H9 (cell line): ENCODE data around the gene LRRC15. TPM values are rescaled to one million over a fixed set of nuclear protein-coding genes. Genes with fewer than 3 reads are reported as not detected.

ENCODE experiments used
- DNase-seq: peaks from one replicate; pipeline ENCODE4 v3.0.0-alpha.2; 2017
- H2AFZ ChIP-seq: one replicate; pipeline ENCODE4 v1.6.1; 2013; ENCODE audit warnings: mild to moderate bottlenecking, low read length, control low read depth, moderate library complexity
- H2AK5ac ChIP-seq: 2 replicates; pipeline ENCODE4 v1.6.1; 2013; ENCODE audit warnings: low read length, control low read depth, mixed read lengths; ENCODE audit not compliant: insufficient read length
- H2BK120ac ChIP-seq: one replicate; pipeline ENCODE4 v1.6.1; 2013; ENCODE audit warnings: low read depth, mild to moderate bottlenecking, low read length, control low read depth, inconsistent platforms; ENCODE audit not compliant: poor library complexity, severe bottlenecking
- H2BK12ac ChIP-seq: 2 replicates; pipeline ENCODE4 v1.6.1; 2013; ENCODE audit warnings: low read length, control low read depth, mixed read lengths, low read depth; ENCODE audit not compliant: insufficient read length
- H2BK15ac ChIP-seq: 2 replicates; pipeline ENCODE4 v1.6.1; 2013; ENCODE audit warnings: low read depth, low read length, control low read depth
- H2BK20ac ChIP-seq: one replicate; pipeline ENCODE4 v1.6.1; 2013; ENCODE audit warnings: low read depth, mild to moderate bottlenecking, low read length, control low read depth, inconsistent platforms; ENCODE audit not compliant: poor library complexity, severe bottlenecking
- H2BK5ac ChIP-seq: 2 replicates; pipeline ENCODE4 v1.6.1; 2013; ENCODE audit warnings: low read length, control low read depth, mixed read lengths; ENCODE audit not compliant: insufficient read length
- H3K14ac ChIP-seq: 2 replicates; pipeline ENCODE4 v1.6.1; 2013; ENCODE audit warnings: low read length, control low read depth; ENCODE audit not compliant: insufficient read depth
- H3K18ac ChIP-seq: 2 replicates; pipeline ENCODE4 v1.6.1; 2013; ENCODE audit warnings: low read depth, mild to moderate bottlenecking, mixed read lengths, low read length, control low read depth; ENCODE audit not compliant: insufficient read length
- H3K23ac ChIP-seq: 2 replicates; pipeline ENCODE4 v1.6.1; 2013; ENCODE audit warnings: low read length, control low read depth, mixed read lengths, low read depth; ENCODE audit not compliant: insufficient read length
- H3K23me2 ChIP-seq: 2 replicates; pipeline ENCODE4 v1.6.1; 2013; ENCODE audit warnings: low read depth, mild to moderate bottlenecking, mixed read lengths, low read length, control low read depth; ENCODE audit not compliant: insufficient read length, poor library complexity, severe bottlenecking
- H3K27ac ChIP-seq: 2 replicates; pipeline ENCODE4 v1.5.1; 2013; ENCODE audit warnings: low read length, control low read depth, mixed read lengths, low read depth; ENCODE audit not compliant: insufficient read length
- H3K27me3 ChIP-seq: 2 replicates; pipeline ENCODE4 v1.6.1; 2013; ENCODE audit warnings: low read length, control low read depth, inconsistent platforms; ENCODE audit not compliant: insufficient read depth
- H3K4ac ChIP-seq: 2 replicates; pipeline ENCODE4 v1.6.1; 2013; ENCODE audit warnings: low read depth, mild to moderate bottlenecking, control low read depth, inconsistent platforms, low read length, moderate library complexity
- H3K4me1 ChIP-seq: 2 replicates; pipeline ENCODE4 v1.6.1; 2013; ENCODE audit warnings: low read length, control low read depth, inconsistent platforms; ENCODE audit not compliant: insufficient read depth
- H3K4me2 ChIP-seq: 2 replicates; pipeline ENCODE4 v1.6.1; 2013; ENCODE audit warnings: low read length, control low read depth, mixed read lengths; ENCODE audit not compliant: insufficient read length, insufficient read depth
- H3K56ac ChIP-seq: 2 replicates; pipeline ENCODE4 v1.6.1; 2013; ENCODE audit warnings: low read depth, mild to moderate bottlenecking, mixed read lengths, low read length, control low read depth; ENCODE audit not compliant: insufficient read length
- H3K79me1 ChIP-seq: 2 replicates; pipeline ENCODE4 v1.6.1; 2013; ENCODE audit warnings: low read depth, mild to moderate bottlenecking, moderate library complexity, low read length, control low read depth, inconsistent platforms; ENCODE audit not compliant: insufficient read depth, poor library complexity, severe bottlenecking
- H3K79me2 ChIP-seq: 2 replicates; pipeline ENCODE4 v1.6.1; 2013; ENCODE audit warnings: low read length, control low read depth, inconsistent platforms; ENCODE audit not compliant: insufficient read depth
- H3K9ac ChIP-seq: 2 replicates; pipeline ENCODE4 v1.6.1; 2013; ENCODE audit warnings: low read length, control low read depth, mixed read lengths; ENCODE audit not compliant: insufficient read length; ENCODE audit errors: extremely low read depth
- H3K9me3 ChIP-seq: one replicate; pipeline ENCODE4 v1.6.1; 2013; ENCODE audit warnings: low read depth, low read length, inconsistent platforms; ENCODE audit not compliant: control insufficient read depth
- H3T11ph ChIP-seq: one replicate; pipeline ENCODE4 v1.6.1; 2013; ENCODE audit warnings: mild to moderate bottlenecking, low read length, control low read depth, inconsistent platforms
- H4K20me1 ChIP-seq: one replicate; pipeline ENCODE4 v1.6.1; 2013; ENCODE audit not compliant: control insufficient read depth, insufficient read length, insufficient read depth
- H4K5ac ChIP-seq: 2 replicates; pipeline ENCODE4 v1.6.1; 2013; ENCODE audit warnings: low read depth, mild to moderate bottlenecking, mixed read lengths, low read length, control low read depth; ENCODE audit not compliant: insufficient read length
- H4K8ac ChIP-seq: replicated peaks from 2 replicates; pipeline ENCODE4 v1.6.1; 2013; ENCODE audit warnings: low read length, control low read depth, mixed read lengths, low read depth; ENCODE audit not compliant: insufficient read length
- H4K91ac ChIP-seq: 2 replicates; pipeline ENCODE4 v1.6.1; 2013; ENCODE audit warnings: low read depth, mild to moderate bottlenecking, moderate library complexity, mixed read lengths, low read length, control low read depth; ENCODE audit not compliant: insufficient read length
- H3K27ac Mint-ChIP-seq, 3 experiments: 2 replicates in 2 of 3; 3 replicates in 1 of 3; pipeline ENCODE4 v1.8.0; 2020 to 2021; ENCODE audit warnings: mixed read lengths in 3 of 3, mild to moderate bottlenecking in 1 of 3, moderate library complexity in 1 of 3
- H3K27me3 Mint-ChIP-seq: 2 replicates; pipeline ENCODE4 v1.8.0; 2021; ENCODE audit warnings: low read depth, mild to moderate bottlenecking, moderate library complexity, mixed read lengths
- H3K36me3 Mint-ChIP-seq, 3 experiments: 2 replicates in 2 of 3; 3 replicates in 1 of 3; pipeline ENCODE4 v1.8.0; 2020 to 2021; ENCODE audit warnings: low read depth in 3 of 3, mixed read lengths in 3 of 3; ENCODE audit not compliant: insufficient read depth in 1 of 3
- H3K4me1 Mint-ChIP-seq, 2 experiments: 2 replicates each; pipeline ENCODE4 v1.8.0; 2020; ENCODE audit warnings: mixed read lengths in 2 of 2
- H3K4me3 Mint-ChIP-seq, 2 experiments: 2 replicates in 1 of 2; 3 replicates in 1 of 2; pipeline ENCODE4 v1.8.0; 2020 to 2021; ENCODE audit warnings: mild to moderate bottlenecking in 2 of 2, mixed read lengths in 2 of 2, moderate library complexity in 1 of 2
- H3K9me3 Mint-ChIP-seq, 2 experiments: 2 replicates in 1 of 2; 3 replicates in 1 of 2; pipeline ENCODE4 v1.8.0; 2020; ENCODE audit warnings: mild to moderate bottlenecking in 2 of 2, mixed read lengths in 2 of 2, moderate library complexity in 1 of 2
- WGBS: extraction: QIAGEN DNeasy Blood & Tissue Kit; methylation state at CpG from one replicate; pipeline ENCODE4 v1.1.7; 2013; ENCODE audit warnings: missing lambda C conversion rate, low lambda C conversion rate, mixed read lengths; ENCODE audit not compliant: insufficient read length; ENCODE audit errors: extremely low coverage; 5-methylcytosine and 5-hydroxymethylcytosine counted together
- total RNA-seq: library from RNA; stranded (reverse); gene quantifications from 2 replicates; pipeline ENCODE4 v1.2.1, GENCODE V29; 2021
- TF ChIP-seq, protein P1 (sequence below): fragments of 200-600 bp; sonication (generic); conservative IDR thresholded peaks from 3 replicates; pipeline ENCODE4 v1.8.0; 2021; ENCODE audit warnings: antibody characterized with exemption, mild to moderate bottlenecking

The LRRC15 gene
- total RNA-seq, 1 experiment from 2014 or later = 0.07 TPM

GRCh38 chr3:194370753-194371152 is 1.2 kb upstream of the LRRC15 start:
- no peak for DNase-seq
- Mint-ChIP-seq H3K4me3 (no peak overlapping the region), H3K27ac (peak overlapping the region in 1 of 3 experiments; percentile 62; a peak in 1 of 7 replicates)

More at GRCh38 chr3:194370753-194371152, 1.2 kb upstream of the LRRC15 start:
- Histone ChIP-seq H2AFZ (no peak overlapping the region), H4K91ac (no peak overlapping the region), H3K23ac (no peak overlapping the region), H2BK120ac (no peak overlapping the region), H2BK5ac (no peak overlapping the region), H3K79me1 (no peaks in the 10 kb centered on the region), H3K27me3 (no peaks in the 10 kb centered on the region; the same call in 1 of the 2 replicates), H4K5ac (no peak overlapping the region), H3T11ph (no peak overlapping the region), H3K27ac (no peak overlapping the region), H4K8ac (no peak overlapping the region), H2BK12ac (no peak overlapping the region), H3K4ac (no peak overlapping the region), H3K14ac (no peak overlapping the region), H3K56ac (no peak overlapping the region), H3K23me2 (no peaks in the 10 kb centered on the region), H2BK15ac (no peak overlapping the region), H2AK5ac (no peak overlapping the region), H3K4me2 (no peak overlapping the region), H3K18ac (no peak overlapping the region), H4K20me1 (no peaks in the 10 kb centered on the region), H3K9me3 (no peaks in the 10 kb centered on the region), H3K79me2 (no peaks in the 10 kb centered on the region), H2BK20ac (no peak overlapping the region), H3K9ac (no peak overlapping the region), H3K4me1 (no peaks in the 10 kb centered on the region)
- Mint-ChIP-seq H3K4me1 (peaks cover 32 to 47% of the 10 kb centered on the region in 2 experiments), H3K9me3 (no peaks in the 10 kb centered on the region; a peak in 1 of 5 replicates), H3K36me3 (no peaks in the 10 kb centered on the region; a peak in 1 of 7 replicates), H3K27me3 (peaks cover 21% of the 10 kb centered on the region)
- WGBS = no CpG with 5 or more reads among the region's 10 CpGs
- TF ChIP-seq, protein P1, sequence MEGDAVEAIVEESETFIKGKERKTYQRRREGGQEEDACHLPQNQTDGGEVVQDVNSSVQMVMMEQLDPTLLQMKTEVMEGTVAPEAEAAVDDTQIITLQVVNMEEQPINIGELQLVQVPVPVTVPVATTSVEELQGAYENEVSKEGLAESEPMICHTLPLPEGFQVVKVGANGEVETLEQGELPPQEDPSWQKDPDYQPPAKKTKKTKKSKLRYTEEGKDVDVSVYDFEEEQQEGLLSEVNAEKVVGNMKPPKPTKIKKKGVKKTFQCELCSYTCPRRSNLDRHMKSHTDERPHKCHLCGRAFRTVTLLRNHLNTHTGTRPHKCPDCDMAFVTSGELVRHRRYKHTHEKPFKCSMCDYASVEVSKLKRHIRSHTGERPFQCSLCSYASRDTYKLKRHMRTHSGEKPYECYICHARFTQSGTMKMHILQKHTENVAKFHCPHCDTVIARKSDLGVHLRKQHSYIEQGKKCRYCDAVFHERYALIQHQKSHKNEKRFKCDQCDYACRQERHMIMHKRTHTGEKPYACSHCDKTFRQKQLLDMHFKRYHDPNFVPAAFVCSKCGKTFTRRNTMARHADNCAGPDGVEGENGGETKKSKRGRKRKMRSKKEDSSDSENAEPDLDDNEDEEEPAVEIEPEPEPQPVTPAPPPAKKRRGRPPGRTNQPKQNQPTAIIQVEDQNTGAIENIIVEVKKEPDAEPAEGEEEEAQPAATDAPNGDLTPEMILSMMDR = no peak
